Stimulated activated CD4-positive, alpha-beta T cell treated with anti-CD3 and anti-CD28 coated beads, Interleukin-2, amount 100 ng/mL, for 4 hours (primary cell): ENCODE measurements around the gene ITIH4.

ENCODE experiments used
- DNase-seq: peaks from one replicate; pipeline ENCODE4 v3.0.0-alpha.2; 2020; ENCODE audit warnings: low read depth

ITIH4 gene

DNA sequence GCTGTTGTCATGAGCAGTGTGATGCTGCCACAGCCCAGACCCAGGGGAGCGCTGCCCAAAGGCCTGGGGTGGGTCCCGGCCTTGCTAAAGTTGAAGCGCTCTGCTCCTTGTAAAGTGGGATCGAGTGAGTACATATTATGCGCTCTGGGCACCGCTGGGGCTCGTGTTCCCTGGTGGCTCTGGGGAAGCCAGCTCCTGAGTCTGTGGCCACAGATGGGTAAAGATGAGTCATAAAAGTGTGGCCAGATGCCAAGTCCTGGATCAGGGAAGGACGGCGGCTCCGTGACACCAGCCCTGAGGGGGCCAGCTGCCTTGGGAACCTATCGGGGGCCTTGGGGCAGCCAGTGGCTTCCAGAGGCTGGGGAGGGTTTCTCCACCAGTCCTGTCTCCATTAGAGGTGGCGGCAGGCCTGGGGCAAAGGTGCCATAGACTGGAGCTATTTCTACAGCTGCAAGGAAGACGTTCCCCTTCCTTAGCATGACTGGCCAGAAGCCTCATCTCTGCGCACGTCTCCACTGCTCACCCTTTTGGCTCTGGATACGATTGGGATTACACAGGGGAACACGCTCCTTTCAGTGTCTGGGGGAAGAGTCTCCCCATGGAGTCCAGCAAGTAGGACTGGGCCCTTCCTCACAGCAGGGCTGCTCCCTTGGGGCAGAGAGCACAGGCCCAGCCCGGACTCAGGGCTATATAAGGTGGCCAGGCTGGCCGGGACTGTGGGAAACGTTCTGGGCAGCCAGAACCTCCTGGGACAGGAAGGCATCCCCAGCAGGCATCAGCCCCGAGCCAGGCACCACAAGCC, 1.2 kb upstream of the ITIH4 start:
- no peak for DNase-seq

DNA sequence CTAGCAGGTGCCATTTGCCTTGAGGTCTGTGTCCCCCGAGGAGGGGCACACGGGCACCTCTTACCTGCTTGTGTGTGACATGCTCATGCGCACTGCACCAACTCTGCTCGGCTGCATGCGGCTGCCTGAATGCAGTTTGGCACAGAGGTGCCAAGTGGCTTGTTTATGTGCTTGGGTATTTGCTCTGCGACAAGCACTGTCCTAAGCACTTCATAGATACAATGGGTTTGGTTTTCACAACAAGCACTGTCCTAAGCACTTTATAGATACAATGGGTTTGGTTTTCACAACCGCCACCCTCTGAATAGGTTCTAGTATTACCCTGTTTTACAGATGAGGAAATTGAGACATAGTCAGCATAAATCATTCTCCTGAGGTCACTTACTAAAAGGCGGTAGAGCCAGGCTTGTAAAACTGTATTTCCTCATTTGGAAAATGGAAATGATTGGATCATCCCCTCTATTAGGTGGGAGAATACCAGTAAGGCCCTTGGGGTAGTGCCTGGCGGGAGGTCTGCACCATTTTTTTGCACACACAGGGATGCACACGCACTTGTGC, 487 bp downstream of the ITIH4 start:
- DNase-seq = no peak

DNA sequence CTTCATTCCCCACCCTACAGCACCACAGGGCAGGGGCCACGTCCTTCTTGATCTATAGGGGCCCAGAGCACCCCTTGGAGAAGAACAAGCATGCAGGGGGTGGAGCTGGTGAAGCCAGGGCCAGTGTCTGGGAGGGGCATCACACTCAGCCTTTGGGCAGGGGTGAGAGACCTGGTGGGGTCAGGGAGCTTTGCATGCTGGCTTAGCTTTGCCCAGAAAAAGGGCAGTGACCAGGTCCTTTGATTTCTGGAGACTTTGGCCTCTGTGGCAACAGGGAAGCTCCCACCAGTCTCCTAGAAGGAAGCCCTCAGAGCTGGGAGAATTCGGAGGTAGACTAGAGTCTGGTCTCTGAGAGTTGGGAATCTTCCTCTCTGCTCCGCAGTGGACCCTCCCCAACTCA, 990 bp downstream of the ITIH4 start:
- DNase-seq = no peak

DNA sequence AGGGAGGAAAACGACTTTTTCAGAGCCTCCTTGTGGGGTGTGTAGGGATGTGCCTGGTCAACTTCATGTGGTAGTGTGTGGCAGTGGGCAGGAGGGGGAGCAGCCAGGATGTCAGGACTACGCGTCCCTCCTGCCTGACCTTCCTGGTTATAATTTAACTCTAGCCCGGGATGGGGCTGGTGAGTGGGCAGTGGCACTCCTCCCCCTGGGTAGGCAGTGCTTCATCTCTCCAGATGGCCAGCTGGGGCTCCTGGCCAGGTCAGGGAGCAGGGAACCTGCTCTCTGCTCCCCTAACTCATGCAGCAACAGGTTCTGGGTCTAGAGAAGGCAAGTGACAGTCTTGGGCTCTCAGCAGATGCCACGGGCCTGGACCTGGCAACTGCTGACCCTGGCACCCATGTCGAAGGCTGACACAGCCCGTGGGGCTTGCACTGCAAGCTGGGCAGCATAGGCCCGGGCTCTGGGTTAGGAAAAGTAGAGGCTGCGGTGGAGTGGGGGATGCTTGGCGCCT, 2.6 kb downstream of the ITIH4 start:
- no peak for DNase-seq

- no peak for DNase-seq
These were observed 3.0 kb downstream of the ITIH4 start for GRCh38 chr3:52827441-52827840.

DNA sequence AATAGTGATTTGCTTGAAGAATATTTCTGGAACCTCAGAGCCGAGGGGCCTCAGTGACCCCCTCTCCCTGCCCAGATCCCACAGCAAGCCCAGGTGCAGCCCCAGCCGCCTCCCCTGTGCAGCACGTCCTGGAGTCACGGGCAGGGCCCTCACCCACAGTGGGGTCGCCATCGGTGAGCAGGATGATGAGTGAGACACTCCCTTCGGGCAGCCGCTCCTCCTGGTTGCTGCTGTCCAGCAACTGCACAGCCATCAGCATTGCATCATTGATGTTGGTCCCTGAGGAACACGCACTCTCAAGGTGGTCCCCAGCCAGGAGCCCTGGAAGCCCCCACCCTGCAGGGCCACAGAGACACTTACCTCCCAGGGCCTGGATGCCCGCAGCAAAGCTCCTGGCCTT, 6.4 kb downstream of the ITIH4 start:
- DNase-seq = no peak

- DNase-seq = no peak
These were observed 8.1 kb downstream of the ITIH4 start for GRCh38 chr3:52822363-52822762.

- no peak for DNase-seq
These were observed 9.7 kb downstream of the ITIH4 start for GRCh38 chr3:52820736-52821135.

GRCh38 chr3:52819936-52820335, 10.5 kb downstream of the ITIH4 start:
- DNase-seq = no peak

DNA sequence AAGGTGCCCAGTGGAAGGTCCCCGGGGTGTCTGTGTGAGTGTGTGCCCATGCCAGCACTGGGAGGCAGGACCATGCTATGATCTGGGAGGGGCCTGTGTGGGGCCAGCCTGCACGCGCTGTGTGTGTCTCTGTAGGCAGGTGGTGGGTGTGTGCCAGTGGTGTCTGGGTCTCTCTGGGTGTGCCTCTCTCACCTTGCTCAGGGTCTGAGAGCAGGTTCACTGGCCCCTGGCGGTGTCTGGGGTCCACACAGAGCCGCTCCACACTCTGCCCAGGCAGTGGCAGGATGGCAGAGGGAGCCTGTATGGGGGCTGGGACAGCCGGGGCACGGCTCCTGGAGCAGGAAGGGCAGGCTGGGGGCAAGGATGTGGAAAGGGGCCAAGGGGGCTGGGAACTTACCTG, 12.6 kb downstream of the ITIH4 start:
- DNase-seq = no peak

DNA sequence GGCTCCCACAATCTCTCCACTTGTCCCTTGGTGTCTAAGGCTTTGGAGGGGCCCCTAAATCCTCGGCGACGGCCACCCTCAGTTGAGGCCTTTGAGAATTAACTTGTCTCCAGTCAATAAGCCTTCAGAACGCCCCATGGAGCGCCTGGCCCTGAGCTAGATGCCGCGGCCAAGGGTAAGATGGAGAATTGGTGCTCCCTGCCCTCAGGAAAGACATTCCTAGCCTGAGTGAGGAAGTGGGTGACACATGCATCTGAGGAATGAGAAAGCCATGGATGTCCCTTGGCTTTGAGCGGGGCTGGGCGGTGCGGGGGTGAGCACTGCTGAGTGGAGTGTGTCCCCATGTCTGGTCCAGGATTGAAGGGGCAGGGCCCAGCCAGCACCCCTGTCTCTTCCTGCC, 13.3 kb downstream of the ITIH4 start:
- DNase-seq = no peak

DNA sequence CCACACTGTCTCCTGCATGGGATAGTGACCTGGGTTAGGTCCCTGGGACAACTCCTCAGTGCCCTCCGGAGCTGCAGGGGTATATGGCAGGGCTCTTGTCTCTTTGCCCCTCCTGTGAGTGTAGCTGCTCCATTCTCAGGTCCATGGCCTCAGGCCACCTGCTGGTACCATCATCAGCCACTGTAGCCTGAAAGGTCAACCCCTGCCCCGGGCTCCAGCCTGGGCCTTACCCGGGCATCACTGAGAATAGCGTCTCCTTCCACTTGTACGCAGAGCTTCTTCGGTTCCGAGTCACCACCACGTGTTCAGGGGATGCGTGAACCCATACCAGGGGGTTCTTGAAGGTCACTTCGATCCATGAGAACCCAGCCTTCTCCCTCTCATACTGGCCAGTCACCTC, 13.8 kb downstream of the ITIH4 start:
- DNase-seq = no peak

DNA sequence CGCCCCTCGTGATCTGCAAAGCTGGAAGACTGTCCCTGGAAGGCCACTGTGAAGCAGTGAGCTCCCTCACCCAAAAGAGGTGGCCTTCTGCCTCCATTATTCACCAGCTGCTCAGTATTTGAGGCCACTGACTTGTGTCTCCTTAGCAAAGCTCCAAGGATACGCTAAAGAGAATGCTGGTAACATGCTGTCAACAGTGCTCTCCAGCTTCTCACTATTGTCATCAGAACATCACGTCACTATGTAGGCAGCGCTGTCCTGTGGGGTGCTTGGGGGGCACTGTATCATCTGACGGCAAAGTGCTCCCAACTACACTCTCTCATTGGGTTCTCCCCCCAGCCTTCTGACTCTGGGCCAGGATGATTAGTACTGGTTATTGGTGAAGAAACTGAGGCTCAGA, 14.3 kb downstream of the ITIH4 start:
- DNase-seq = no peak

- no peak for DNase-seq
These were observed 16.7 kb downstream of the ITIH4 start for GRCh38 chr3:52813810-52814209.

GRCh38 chr3:52811452-52812011, 18.9 kb downstream of the ITIH4 start:
- no peak for DNase-seq

GRCh38 chr3:52810923-52811322, 19.5 kb downstream of the ITIH4 start:
- no peak for DNase-seq

DNA sequence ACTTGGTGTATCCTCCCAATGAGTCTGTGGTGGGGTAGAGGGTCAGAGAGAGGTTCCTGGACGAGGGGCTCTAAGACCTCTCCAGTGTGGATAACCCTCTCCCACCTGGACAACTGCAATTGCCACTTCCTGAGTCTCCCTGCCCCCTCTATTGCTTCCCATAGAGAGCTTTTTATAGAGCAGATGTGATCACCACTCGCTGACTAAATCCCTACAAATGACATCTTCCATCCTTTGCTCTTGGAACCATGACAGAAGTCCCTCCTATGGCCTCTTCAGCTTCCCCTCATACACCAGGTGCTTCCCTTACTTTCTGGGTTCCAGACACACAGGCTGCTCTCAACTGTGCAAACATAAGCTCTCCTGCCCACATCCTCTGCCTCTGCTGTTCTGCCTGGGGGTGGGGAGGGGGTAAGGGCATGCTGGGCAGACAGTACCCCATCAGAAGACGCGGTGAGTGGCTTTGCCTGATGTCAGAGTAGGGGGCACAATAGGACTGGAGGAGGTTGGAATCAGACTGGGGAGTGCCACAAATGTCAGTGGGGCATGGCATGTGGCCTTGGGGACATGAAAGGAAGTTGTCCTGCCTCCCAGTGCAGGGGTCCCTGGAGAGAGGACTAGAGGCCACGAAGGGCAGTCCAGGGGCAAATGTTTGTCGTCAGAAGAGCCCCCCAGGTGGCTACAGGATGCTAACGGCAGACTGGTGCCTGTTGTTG, 20.7 kb downstream of the ITIH4 start:
- no peak for DNase-seq

DNA sequence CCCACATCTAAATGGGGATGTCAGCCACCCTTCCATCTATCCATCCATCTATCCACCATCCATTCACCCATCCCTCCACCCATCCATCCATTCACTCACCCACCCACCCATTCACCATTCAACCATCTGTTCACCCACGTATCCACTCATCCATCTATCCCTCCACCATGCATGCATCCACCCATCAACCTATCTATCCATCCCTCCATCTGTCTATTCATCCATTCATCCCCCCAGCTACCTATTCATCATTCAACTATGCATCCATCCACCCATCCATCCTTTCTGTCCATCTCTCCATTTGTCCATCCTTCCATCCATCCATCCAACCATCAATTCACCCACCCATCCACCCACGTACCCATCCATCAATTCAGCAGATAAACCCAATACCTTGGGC, 21.3 kb downstream of the ITIH4 start:
- DNase-seq = no peak

- DNase-seq = no peak
These were observed 25.0 kb downstream of the ITIH4 start for GRCh38 chr3:52805270-52806039.

- DNase-seq = no peak
These were observed 28.6 kb downstream of the ITIH4 start for GRCh38 chr3:52801839-52802238.

- DNase-seq = no peak
These were observed 30.4 kb downstream of the ITIH4 start for GRCh38 chr3:52800079-52800478.

GRCh38 chr3:52798978-52799476, 31.4 kb downstream of the ITIH4 start:
- DNase-seq = no peak
